GM12892 (cell line): ENCODE data around the gene HYAL1.
"Not testable (repeated sequence)": the region's sequence is repeated elsewhere in the genome, so short reads cannot be mapped to it uniquely, and the experiment has no call there.

Experiments used
- DNase-seq: peaks from one replicate; pipeline ENCODE4 v3.0.0; 2011; ENCODE audit not compliant: insufficient read length
- FAIRE-seq: peaks from 2 replicates; lab custom pipeline; 2011; peaks lifted over from hg19 to GRCh38; lab: Jason Lieb, UNC
- POLR2A ChIP-seq: IDR thresholded peaks from 2 replicates; pipeline ENCODE4 v1.6.1; 2011; ENCODE audit warnings: low read depth, low read length, control low read depth
- POLR2AphosphoS5 ChIP-seq: IDR thresholded peaks from 2 replicates; pipeline ENCODE4 v1.6.1; 2011; ENCODE audit warnings: low read depth, low read length, control low read depth
- TAF1 ChIP-seq: IDR thresholded peaks from 2 replicates; pipeline ENCODE4 v1.6.1; 2011; ENCODE audit warnings: low read depth, mild to moderate bottlenecking, control low read depth, low read length, borderline replicate concordance

HYAL1 gene

DNA sequence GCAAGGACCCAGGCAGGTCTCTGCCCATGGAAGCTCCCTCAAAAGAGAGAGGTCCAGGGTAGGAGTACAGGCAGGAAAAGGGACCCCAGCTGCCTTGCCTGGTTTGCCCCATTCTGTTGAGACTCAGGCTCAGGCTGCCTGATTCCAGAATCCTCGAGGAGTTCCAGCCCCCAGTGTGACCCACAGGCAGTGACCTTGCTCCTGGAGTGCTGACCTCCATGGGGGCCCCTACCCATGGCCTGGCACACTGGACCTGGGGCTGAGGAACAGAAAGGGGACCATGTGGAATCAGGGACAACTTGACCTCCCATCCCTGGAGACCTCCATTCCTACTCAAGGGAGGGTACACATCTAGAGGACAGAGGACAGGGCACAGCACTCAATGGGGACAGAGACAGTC is 37.8 kb downstream of the HYAL1 start:
- TF ChIP-seq POLR2AphosphoS5 (no peak), TAF1 (no peak), POLR2A (no peak)
- no peak for DNase-seq
- no peak for FAIRE-seq

DNA sequence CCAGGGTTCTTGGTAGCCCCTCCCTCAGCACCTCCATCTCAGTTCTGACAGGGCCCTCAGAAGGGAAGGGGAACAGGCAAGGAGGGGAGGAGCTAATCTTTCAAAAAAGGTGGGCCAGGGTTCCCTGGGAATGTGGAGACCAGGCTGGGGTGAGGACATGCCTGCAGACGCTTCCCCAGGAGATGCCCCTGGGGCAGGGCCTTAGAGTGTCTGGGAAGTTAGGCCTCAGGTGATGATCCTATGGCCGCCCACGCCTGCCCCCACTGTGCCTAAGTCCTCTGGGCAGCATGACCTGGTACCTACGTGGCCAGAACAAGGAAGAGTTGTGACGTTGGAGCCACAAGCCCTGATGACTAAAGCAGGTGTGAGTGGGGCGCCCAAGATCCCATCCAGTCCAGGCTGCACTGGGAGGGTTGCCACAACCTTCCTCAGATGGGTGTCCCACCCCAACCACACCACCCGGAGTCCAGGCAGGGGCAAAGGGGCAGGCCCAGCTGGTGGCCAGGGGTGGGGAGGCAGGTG is 38.3 kb downstream of the HYAL1 start:
- no peak for TF ChIP-seq POLR2A
- no peak for TF ChIP-seq TAF1
- TF ChIP-seq POLR2AphosphoS5 = no peak
- DNase-seq = no peak

DNA sequence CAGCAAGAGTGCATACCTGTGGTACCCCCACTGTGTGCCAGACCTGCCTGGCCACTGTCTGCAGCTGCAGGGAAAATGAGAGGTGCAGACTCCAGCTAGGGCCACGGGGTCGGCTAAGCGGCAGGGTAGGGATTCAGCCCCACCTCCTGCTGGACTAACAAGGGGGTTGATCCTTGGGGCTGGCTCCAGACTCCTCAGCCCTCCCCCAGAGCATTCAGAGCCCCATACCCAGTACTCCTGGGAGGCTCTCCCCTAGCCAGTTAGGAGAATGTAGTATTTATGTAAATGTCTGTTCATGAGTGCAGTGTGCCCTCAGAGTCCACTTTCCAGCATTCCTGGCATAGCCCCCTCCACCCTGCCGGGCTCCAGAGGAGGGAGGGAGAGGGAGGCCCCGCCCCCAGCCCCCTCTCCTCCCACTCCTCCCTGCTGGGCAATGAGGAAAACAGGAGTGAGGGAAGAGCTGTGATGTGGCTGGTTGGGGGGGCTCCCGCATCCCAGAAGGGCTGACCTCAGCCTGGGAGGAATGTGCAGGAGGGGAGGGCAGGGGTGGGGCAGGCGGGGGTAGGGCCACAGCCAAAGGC is 38.9 kb downstream of the HYAL1 start:
- DNase-seq = no peak
- no peak for FAIRE-seq
- TF ChIP-seq POLR2AphosphoS5 (no peak), POLR2A (no peak), TAF1 (no peak)

More for the DNA sequence above, 38.3 kb downstream of the HYAL1 start:
- FAIRE-seq = no peak

DNA sequence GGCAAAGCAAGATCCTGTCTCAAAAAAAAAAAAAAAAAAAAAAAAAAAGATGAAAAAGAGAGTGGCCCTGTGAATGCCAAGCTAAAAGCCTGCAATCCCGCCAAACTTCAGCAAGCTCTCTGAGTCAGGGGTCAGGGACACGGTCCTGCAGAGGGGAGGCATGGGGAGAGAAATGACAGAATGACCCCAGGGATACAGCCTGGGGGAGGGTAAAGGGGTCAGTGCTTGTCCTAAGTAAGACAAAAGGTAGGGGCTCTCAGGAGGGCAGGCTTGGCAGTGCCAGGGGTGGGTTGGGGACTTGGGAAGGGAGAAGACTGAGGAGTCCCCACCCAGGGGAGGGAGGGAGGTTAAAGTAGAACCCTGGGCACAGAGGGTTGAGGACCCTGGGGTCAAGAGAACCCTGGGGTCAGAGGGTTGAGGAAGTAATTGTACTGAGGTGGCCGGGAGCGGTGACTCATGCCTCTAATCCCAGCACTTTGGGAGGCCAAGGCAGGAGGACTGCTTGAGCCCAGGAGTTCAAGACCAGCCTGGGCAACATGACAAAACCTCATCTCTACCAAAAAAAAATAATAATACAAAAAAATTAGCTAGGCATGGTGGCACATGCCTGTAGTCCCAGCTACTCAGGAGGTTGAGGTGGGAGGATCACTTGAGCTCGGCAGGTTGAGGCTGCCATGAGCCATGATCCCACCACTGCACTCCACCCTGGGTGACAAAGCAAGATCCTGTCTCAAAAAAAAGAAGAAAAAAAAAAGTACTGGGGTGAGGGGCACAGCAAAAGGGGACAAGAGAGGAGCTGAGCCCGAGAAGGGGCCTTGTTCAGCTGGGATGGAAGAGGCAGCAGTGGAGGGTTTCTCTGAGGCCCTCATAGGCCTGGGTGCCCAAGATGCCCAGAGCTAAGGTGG is 39.6 kb downstream of the HYAL1 start:
- no peak for DNase-seq
- no peak for FAIRE-seq
- TF ChIP-seq POLR2A = no peak

DNA sequence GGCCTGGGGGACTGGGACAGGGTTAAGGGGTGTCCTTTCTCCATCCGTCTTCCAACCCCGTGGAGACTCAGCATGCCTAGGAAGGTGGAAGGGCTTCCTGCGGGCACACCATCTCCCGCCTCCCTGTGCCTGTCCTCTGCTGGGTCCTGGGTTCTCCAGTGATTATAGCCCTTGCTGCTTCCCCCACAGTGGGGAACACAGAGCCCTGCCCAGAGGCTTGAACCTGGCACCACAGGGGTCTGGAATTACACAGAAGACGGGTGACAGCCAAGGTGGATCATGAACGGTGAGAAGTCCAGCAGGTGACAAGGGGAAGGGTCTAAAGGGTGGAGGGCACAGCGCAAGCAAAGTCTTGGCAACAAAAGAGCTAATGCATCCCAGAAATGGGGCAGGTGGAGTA is 40.6 kb downstream of the HYAL1 start:
- FAIRE-seq (no peak), DNase-seq (no peak)
- TF ChIP-seq POLR2AphosphoS5 (no peak), POLR2A (no peak), TAF1 (no peak)

DNA sequence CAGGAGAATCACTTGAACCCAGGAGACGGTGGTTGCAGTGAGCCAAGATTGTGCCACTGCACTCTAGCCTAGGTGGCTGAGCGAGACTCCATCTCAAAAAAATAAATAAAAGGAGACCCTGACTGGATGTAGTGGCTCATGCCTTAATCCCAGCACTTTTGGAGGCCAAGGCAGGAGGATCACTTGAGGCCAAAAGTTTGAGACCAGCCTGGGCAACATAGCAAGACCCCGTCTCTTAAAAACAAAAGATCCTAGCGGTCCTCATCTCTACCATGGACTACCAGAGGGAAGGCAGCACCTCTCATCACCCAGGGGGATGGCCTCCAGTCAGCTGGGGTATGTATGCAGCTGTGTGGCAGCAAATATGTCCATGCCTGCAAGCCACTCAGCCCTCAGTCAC is 41.2 kb downstream of the HYAL1 start:
- not testable (repeated sequence) for DNase-seq, FAIRE-seq

DNA sequence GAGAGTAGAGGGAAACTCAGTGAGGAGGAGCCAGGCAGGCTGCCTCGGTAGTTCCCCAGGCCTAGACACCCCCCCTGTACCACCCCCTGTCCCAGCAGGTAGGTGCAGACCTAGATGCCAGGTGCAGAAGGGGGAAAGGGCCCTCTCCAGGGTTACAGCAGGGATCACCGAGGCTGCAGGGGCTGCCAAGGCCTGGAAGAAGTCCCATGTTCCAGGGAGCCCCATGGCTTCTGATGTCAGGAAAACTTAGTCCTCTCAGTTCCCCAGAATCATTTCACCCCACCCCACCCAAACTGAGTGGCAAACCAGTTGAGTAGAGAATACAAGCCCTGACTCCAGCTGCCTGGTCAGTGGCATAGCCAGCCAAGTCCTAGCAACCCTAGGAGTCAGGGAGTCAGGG is 41.9 kb downstream of the HYAL1 start:
- DNase-seq (no peak), FAIRE-seq (no peak)
- TF ChIP-seq POLR2AphosphoS5 (no peak), POLR2A (no peak), TAF1 (no peak)

DNA sequence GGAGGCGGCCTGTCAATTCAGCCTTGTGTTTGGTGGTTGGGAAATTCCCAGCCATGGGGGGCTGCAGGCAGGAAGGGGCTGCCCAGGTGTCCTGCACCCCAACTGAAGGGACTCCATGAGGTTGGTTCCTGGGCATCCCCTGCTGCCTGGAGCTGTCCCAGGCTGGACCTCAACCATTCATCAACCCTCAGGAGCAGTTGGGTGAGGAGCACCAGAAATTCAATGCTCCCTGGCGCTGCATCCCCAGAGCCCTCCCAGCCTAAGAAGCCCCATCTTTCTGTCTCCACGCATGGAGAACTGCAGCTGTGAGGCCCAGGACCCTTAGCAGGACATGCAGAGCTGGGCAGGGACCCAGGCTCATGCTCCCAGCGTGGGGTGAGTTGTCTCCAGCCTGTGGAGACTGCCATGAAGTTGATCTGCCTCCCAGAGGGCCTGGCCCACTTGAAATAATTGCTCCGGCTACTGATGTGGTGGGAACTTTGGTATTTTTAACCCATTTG is 42.4 kb downstream of the HYAL1 start:
- no peak for DNase-seq
- TF ChIP-seq TAF1 (no peak), POLR2AphosphoS5 (no peak), POLR2A (no peak)
- no peak for FAIRE-seq

DNA sequence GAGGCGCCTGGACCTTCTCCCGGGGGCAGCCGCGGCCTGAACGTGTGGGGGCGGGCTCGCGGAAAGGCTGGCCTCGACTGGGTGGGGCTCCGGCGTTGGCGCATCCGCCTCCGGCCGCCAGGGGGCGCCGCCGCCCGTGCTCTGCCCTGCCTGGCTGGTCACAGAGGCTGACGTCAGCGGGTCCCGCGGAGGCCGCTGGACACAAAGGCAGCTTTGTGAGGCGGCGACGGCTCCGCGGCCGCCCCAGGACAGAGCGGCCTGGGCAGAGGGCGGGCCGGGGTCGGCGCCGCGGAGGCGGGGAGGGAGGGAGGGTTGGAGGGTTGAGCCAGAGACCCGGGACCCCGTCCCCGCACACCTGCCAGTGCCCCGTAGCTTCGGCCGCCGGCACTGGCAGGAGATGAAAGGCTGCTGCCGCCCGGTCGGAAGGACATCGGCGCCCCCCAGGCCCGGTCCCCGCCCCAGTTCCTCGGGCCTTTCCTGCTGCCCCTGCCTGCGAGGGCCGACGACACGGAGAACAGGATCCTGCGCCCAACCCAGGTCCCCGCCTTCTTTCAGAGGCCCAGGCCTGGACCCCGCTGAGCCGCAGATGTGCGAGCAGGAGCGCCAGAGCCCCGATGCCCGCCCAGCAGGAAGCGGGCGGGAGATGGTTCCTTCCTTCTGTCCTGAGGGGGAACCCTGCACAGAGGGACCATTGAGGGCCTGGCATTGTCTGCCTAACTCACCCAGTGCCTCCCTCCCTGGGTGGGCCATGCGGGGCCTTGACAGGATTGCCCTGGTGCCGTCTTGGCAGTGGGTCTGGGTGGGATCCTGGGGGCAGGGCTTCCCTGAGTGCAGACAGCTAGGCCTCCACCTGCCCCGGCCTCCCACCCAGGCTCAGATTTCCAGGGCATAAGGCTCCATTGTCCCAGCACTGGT is 43.1 kb downstream of the HYAL1 start:
- DNase-seq = peak; percentile 100
- no peak for TF ChIP-seq TAF1
- no peak; the same call in none of the 2 replicates for TF ChIP-seq POLR2AphosphoS5
- peak; percentile 71; the same call in 1 of the 2 replicates for TF ChIP-seq POLR2A
- peak; percentile 97 for FAIRE-seq

DNA sequence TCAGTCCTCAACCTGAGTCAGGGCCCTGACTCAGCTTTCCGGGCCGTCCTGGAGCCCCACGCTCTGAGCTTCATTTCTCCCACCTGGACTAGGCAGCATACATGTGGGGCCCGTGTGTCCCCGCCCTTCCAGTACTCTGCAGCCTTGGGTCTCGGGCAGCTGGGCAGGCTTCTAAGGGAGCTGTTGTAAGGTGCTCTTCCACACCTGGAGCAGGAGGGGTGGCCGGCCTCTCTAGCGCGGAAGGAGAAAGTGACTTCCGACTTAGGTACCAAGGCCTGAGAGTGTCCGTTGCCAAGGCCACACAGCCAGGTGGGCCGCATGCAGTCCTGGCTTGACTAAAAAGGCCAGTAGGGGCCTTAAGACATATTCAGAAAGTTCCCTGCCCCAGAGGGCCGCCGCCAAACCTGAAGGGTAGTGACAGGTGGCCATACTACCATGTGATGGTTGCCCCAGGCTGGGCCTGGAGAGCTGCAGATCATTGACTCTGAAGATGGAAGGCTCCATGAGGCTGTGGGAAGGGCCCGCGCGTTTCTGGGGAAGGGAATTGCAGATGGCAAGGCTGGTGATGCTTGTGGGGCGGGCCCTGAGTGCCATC is 43.8 kb downstream of the HYAL1 start:
- TF ChIP-seq TAF1 (no peak), POLR2A (no peak)
- DNase-seq (no peak), FAIRE-seq (no peak)

DNA sequence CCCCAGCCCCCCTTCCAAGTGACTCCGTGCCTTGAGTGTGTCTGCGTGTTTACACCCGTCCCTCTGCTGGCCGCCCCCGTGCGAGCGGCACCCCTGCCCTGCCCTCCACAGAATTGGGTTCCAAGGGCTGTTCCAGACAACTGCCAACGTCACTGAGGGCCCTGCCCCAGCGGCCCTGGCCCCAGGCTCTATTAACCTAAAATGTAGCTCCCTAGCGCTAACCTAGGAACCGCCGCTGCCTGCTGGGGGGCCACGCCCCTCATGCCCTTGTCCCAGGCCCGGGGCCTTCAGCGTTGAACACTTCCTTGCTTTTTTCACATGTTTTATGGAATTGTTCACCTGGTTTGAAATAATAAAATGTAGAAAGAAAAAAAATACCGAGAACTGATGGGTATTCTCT is 44.4 kb downstream of the HYAL1 start:
- FAIRE-seq (no peak), DNase-seq (no peak)
- TF ChIP-seq TAF1 = no peak
- no peak for TF ChIP-seq POLR2A
- no peak for TF ChIP-seq POLR2AphosphoS5
